GM23248 (cell line): ENCODE data around the gene EBP. TPM values are rescaled to one million over a fixed set of nuclear protein-coding genes. Genes with fewer than 3 reads are reported as not detected.
A peak's percentile ranks its signal among the peaks of the same experiment; 100 is the strongest.

Experiments
- DNase-seq: peaks from one replicate; pipeline ENCODE4 v3.0.0-alpha.2; 2015
- H2AFZ ChIP-seq: fragments of 200-600 bp; sonication (generic); 2 replicates; pipeline ENCODE4 v1.6.1; 2016; ENCODE audit warnings: antibody characterized with exemption
- H3F3A ChIP-seq: fragments of 200-600 bp; sonication (generic); 2 replicates; pipeline ENCODE4 v1.6.1; 2016; ENCODE audit warnings: mild to moderate bottlenecking, antibody characterized with exemption, mixed run types; ENCODE audit not compliant: insufficient read depth
- H3K27ac ChIP-seq: fragments of 200-600 bp; sonication (generic); 2 replicates; pipeline ENCODE4 v1.5.1; 2016; ENCODE audit warnings: mild to moderate bottlenecking
- H3K27me3 ChIP-seq: fragments of 200-600 bp; sonication (generic); replicated peaks from 2 replicates; pipeline ENCODE4 v1.6.1; 2016; ENCODE audit warnings: mild to moderate bottlenecking; ENCODE audit not compliant: insufficient read depth
- H3K36me3 ChIP-seq: fragments of 200-600 bp; sonication (generic); 2 replicates; pipeline ENCODE4 v1.6.1; 2016; ENCODE audit warnings: low read depth, mild to moderate bottlenecking
- H3K4me1 ChIP-seq: fragments of 200-600 bp; sonication (generic); 2 replicates; pipeline ENCODE4 v1.6.1; 2016; ENCODE audit warnings: mild to moderate bottlenecking; ENCODE audit not compliant: insufficient read depth
- H3K4me2 ChIP-seq: fragments of 200-600 bp; sonication (generic); one replicate; pipeline ENCODE4 v1.6.1; 2016; ENCODE audit warnings: mild to moderate bottlenecking; ENCODE audit not compliant: unreplicated experiment
- H3K4me3 ChIP-seq: fragments of 200-600 bp; sonication (generic); 2 replicates; pipeline ENCODE4 v1.5.1; 2016; ENCODE audit warnings: mild to moderate bottlenecking
- H3K79me2 ChIP-seq: fragments of 200-600 bp; sonication (generic); 2 replicates; pipeline ENCODE4 v1.6.1; 2016; ENCODE audit warnings: mild to moderate bottlenecking; ENCODE audit not compliant: insufficient read depth
- H3K9ac ChIP-seq: fragments of 200-600 bp; sonication (generic); 2 replicates; pipeline ENCODE4 v1.6.1; 2016; ENCODE audit warnings: mild to moderate bottlenecking
- H3K9me2 ChIP-seq: fragments of 200-600 bp; sonication (generic); 2 replicates; pipeline ENCODE4 v1.6.1; 2016; ENCODE audit warnings: mixed run types, mild to moderate bottlenecking, moderate library complexity; ENCODE audit not compliant: insufficient read depth
- H3K9me3 ChIP-seq: fragments of 200-600 bp; sonication (generic); one replicate; pipeline ENCODE4 v1.6.1; 2017; ENCODE audit warnings: low read depth
- H4K20me1 ChIP-seq: fragments of 200-600 bp; sonication (generic); 2 replicates; pipeline ENCODE4 v1.6.0; 2016; ENCODE audit not compliant: insufficient read depth
- EZH2 ChIP-seq: fragments of 200-600 bp; sonication (generic); IDR thresholded peaks from 2 replicates; pipeline ENCODE4 v1.6.1; 2018; ENCODE audit warnings: antibody characterized with exemption, mild to moderate bottlenecking; ENCODE audit not compliant: insufficient read depth, poor library complexity, severe bottlenecking
- EZH2phosphoT487 ChIP-seq: fragments of 200-600 bp; sonication (generic); IDR thresholded peaks from 2 replicates; pipeline ENCODE4 v1.6.1; 2018; ENCODE audit warnings: antibody characterized with exemption, moderate library complexity, mild to moderate bottlenecking, low read depth; ENCODE audit not compliant: insufficient read depth
- WGBS, 2 experiments: methylation state at CpG; one replicate each; pipeline ENCODE4 v1.1.6; 2015 to 2017; ENCODE audit warnings: low lambda C conversion rate in 2 of 2, low coverage in 1 of 2; ENCODE audit errors: missing lambda C conversion rate in 2 of 2; 5-methylcytosine and 5-hydroxymethylcytosine counted together
- in situ Hi-C: fragments of 300-500 bp; cut with MboI; formaldehyde crosslinking; loops from 2 replicates; pipeline ENCODE4 v1.15.0; 2020
- polyA plus RNA-seq: library from polyadenylated mRNA; unstranded; fragments of >200 nt; fragmentation: Nextera tagmentation; extraction: Ambion mirVana; gene quantifications from 2 replicates; pipeline ENCODE4 v1.2.1, GENCODE V29; 2016
- total RNA-seq: library from RNA; depleted of rRNA; stranded (reverse); fragments of >200 nt; shearing (Covaris generic); gene quantifications from 2 replicates; pipeline ENCODE4 v1.2.3, GENCODE V29; 2014

The EBP gene
- total and polyA plus RNA-seq, 2 experiments from 2014 or later: 17.0 to 45.0 TPM

- Histone ChIP-seq H3K79me2 (no peaks in the 10 kb centered on the region), H3K27me3 (no peaks in the 10 kb centered on the region), H2AFZ (no peak overlapping the region), H3K27ac (no peak overlapping the region), H3K9ac (no peak overlapping the region), H3K4me3 (no peak overlapping the region), H3F3A (peaks cover 12% of the 10 kb centered on the region; the same call in 1 of the 2 replicates), H3K4me1 (peaks cover 9% of the 10 kb centered on the region), H3K36me3 (no peaks in the 10 kb centered on the region), H3K9me3 (no peaks in the 10 kb centered on the region), H3K9me2 (no peaks in the 10 kb centered on the region), H3K4me2 (no peak overlapping the region), H4K20me1 (no peaks in the 10 kb centered on the region)
- WGBS, 2 experiments: 89 to 92% methylated on average over 9 to 10 of the region's 12 CpGs
- in situ Hi-C loops: no loop called here
- TF ChIP-seq EZH2phosphoT487: no peak
- TF ChIP-seq EZH2: no peak
- no peak for DNase-seq
Observed at GRCh38 chrX:48560681-48561080, 39.1 kb downstream of the EBP start.

- H3F3A ChIP-seq: peaks cover 14% of the 10 kb centered on the region
- no peaks in the 10 kb centered on the region for H3K9me2 ChIP-seq
- 0 out of 2 replicates have a peak overlapping the region, but pooled peaks have one; percentile 25 for H3K9ac ChIP-seq
- H3K4me1 ChIP-seq: peaks cover 14% of the 10 kb centered on the region
- H2AFZ ChIP-seq: peak overlapping the region; percentile 45; the same call in 1 of the 2 replicates
- H3K4me2 ChIP-seq: peak overlapping the region; percentile 48
- peak overlapping the region; percentile 71 for H3K27ac ChIP-seq
- no peak overlapping the region for H3K4me3 ChIP-seq
- no peaks in the 10 kb centered on the region for H3K27me3 ChIP-seq
- no peaks in the 10 kb centered on the region for H4K20me1 ChIP-seq
- 0 to 9% methylated on average over 1 of the region's 1 CpG for WGBS, 2 experiments
- H3K9me3 ChIP-seq: no peaks in the 10 kb centered on the region
- DNase-seq: peak; percentile 81
- H3K36me3 ChIP-seq: peaks cover 1% of the 10 kb centered on the region
- in situ Hi-C loops: no loop called here
- peaks cover 5% of the 10 kb centered on the region for H3K79me2 ChIP-seq
- TF ChIP-seq EZH2: no peak
- no peak for TF ChIP-seq EZH2phosphoT487
Observed at GRCh38 chrX:48569958-48570357, 48.4 kb downstream of the EBP start.

GRCh38 chrX:48573690-48574269 is 52.2 kb downstream of the EBP start:
- Histone ChIP-seq H3K79me2 (peaks cover 29% of the 10 kb centered on the region), H2AFZ (peak overlapping the region; percentile 90), H3F3A (peaks cover 45% of the 10 kb centered on the region), H3K9me2 (no peaks in the 10 kb centered on the region), H3K36me3 (peaks cover 36% of the 10 kb centered on the region), H3K27ac (peak overlapping the region; percentile 100), H3K9me3 (no peaks in the 10 kb centered on the region), H3K9ac (peak overlapping the region; percentile 100), H3K4me1 (peaks cover 28% of the 10 kb centered on the region), H3K4me3 (peak overlapping the region; percentile 100), H3K4me2 (peak overlapping the region; percentile 74), H4K20me1 (no peaks in the 10 kb centered on the region), H3K27me3 (no peaks in the 10 kb centered on the region)
- 38 to 45% methylated on average over 14 to 19 of the region's 19 CpGs for WGBS, 2 experiments
- in situ Hi-C loops: no loop called here
- no peak for DNase-seq
- TF ChIP-seq EZH2phosphoT487: no peak

DNA sequence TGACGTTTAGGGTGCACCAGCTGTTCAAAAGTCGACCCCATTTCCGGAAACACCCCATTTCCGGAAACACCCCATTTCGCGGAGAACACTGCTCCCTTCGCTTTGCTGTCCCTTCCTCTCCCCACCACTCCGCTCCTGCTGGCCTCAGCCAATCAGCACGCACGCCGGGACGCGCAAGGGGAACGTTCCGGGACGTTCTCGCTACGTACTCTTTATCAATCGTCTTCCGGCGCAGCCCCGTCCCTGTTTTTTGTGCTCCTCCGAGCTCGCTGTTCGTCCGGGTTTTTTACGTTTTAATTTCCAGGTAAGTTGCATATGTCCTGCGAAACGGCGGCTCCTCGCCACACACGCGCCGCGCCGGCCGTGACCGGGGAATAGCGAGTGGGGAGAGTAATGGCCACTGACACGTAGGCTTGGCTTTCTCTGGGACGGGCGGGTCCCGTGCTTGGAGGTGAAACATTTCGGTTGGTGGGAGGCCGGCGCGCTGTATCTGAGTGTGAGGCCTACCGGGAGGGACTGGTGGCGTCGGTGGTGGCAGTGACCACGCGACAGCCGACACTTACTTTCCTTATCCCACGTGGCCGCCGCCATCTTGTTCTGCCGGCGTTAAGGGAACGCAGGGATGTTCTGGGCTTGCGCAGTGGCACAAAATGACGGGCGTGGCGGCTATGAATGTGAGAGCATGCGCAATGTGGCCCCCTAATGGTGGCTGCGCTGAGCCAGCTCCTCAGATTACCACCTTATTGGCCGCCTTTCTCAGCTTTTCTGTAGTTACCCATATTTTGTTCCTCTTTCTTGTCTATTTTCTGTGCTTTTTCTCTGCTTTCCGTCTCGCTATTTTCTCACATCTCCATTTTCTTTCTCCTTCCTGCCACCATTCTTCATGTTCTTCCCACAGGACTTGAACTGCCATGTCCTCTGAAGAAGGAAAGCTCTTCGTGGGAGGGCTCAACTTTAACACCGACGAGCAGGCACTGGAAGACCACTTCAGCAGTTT is 53.0 kb downstream of the EBP start, which contains the start of gene RBM3:
TSS of gene RBM3 (plus strand) at position 215 of the 997 bp plus-strand sequence. CDS start at position 912, 697 bp downstream.
- peak; percentile 93 for DNase-seq
- peak within 1 kb of the TSS; percentile 100 for H3K9ac ChIP-seq
- H3K27ac ChIP-seq: peak within 1 kb of the TSS; percentile 100
- H3K4me3 ChIP-seq: peak within 1 kb of the TSS; percentile 100
- no peaks in the 10 kb centered on the region for H3K27me3 ChIP-seq
- peaks cover 46% of the 10 kb centered on the region for H3F3A ChIP-seq
- peak within 1 kb of the TSS; percentile 99 for H3K4me2 ChIP-seq
- H2AFZ ChIP-seq: peak within 1 kb of the TSS; percentile 90
- no peaks in the 10 kb centered on the region for H3K9me3 ChIP-seq
- 1% methylated on average over 49 to 65 of the region's 71 CpGs for WGBS, 2 experiments
- peaks cover 36% of the 10 kb centered on the region for H3K36me3 ChIP-seq
- TF ChIP-seq EZH2: no peak
- no peaks in the 10 kb centered on the region for H3K9me2 ChIP-seq
- no peaks in the 10 kb centered on the region for H4K20me1 ChIP-seq
- peaks cover 29% of the 10 kb centered on the region for H3K79me2 ChIP-seq
- in situ Hi-C loops: no loop called here
- peaks cover 23% of the 10 kb centered on the region for H3K4me1 ChIP-seq
